Measurements from ENCODE around the gene LRRC45. TPM values are rescaled to one million over a fixed set of nuclear protein-coding genes. Genes with fewer than 3 reads are reported as not detected.

The LRRC45 gene
- total RNA-seq, 1 donor from 2014 or later = 14.3 TPM

- no peak for DNase-seq (ENCODE audit: low spot score in 2 of 2)
- FAIRE-seq = no peak
Measured at GRCh38 chr17:82059272-82060000, 36.3 kb downstream of the LRRC45 start.

GRCh38 chr17:82060001-82060380 lies 36.9 kb downstream of the LRRC45 start:
- FAIRE-seq (no peak), DNase-seq (ENCODE audit: low spot score in 2 of 2) (no peak)

- DNase-seq (ENCODE audit: low spot score in 2 of 2) = no peak
- FAIRE-seq = no peak
Measured at GRCh38 chr17:82060614-82061013, 37.5 kb downstream of the LRRC45 start.

- no peak for FAIRE-seq
- no peak for DNase-seq (ENCODE audit: low spot score in 2 of 2)
Measured at GRCh38 chr17:82061047-82061925, 38.2 kb downstream of the LRRC45 start.

- FAIRE-seq = no peak
- no peak for DNase-seq (ENCODE audit: low spot score in 2 of 2)
Measured at GRCh38 chr17:82062076-82062983, 39.2 kb downstream of the LRRC45 start.

- no peak for FAIRE-seq
Measured at GRCh38 chr17:82062984-82063368, 39.9 kb downstream of the LRRC45 start.

GRCh38 chr17:82063424-82064415 lies 40.6 kb downstream of the LRRC45 start:
- DNase-seq (ENCODE audit: low spot score in 2 of 2) = no peak
- no peak for FAIRE-seq

More at GRCh38 chr17:82062984-82063368, 39.9 kb downstream of the LRRC45 start:
- DNase-seq (ENCODE audit: low spot score in 2 of 2) = no peak

- FAIRE-seq (no peak), DNase-seq (ENCODE audit: low spot score in 2 of 2) (no peak)
Measured at GRCh38 chr17:82064433-82065192, 41.5 kb downstream of the LRRC45 start.

GRCh38 chr17:82065193-82065637 lies 42.1 kb downstream of the LRRC45 start:
- peak in 1 of 2 donors; percentile 53 for DNase-seq (ENCODE audit: low spot score in 2 of 2)

GRCh38 chr17:82065638-82066303 lies 42.7 kb downstream of the LRRC45 start, which contains the start of gene DUS1L:
DUS1L (minus strand) TSS chr17:82065804; CDS start chr17:82065059, 745 bp downstream.
- DNase-seq (ENCODE audit: low spot score in 2 of 2) (peak; percentile 95), FAIRE-seq (no peak)

More at GRCh38 chr17:82065193-82065637, 42.1 kb downstream of the LRRC45 start:
- no peak for FAIRE-seq

- no peak for FAIRE-seq
- DNase-seq (ENCODE audit: low spot score in 2 of 2) = no peak
Measured at GRCh38 chr17:82070611-82071010, 47.5 kb downstream of the LRRC45 start.

- DNase-seq (ENCODE audit: low spot score in 2 of 2) (no peak), FAIRE-seq (no peak)
Measured at GRCh38 chr17:82072827-82073226, 49.7 kb downstream of the LRRC45 start.

GRCh38 chr17:82073446-82073845 lies 50.3 kb downstream of the LRRC45 start:
- DNase-seq (ENCODE audit: low spot score in 2 of 2) = no peak
- no peak for FAIRE-seq

- DNase-seq (ENCODE audit: low spot score in 2 of 2) (no peak), FAIRE-seq (no peak)
Measured at GRCh38 chr17:82076018-82076784, 53.1 kb downstream of the LRRC45 start.

- DNase-seq (ENCODE audit: low spot score in 2 of 2) (no peak), FAIRE-seq (no peak)
Measured at GRCh38 chr17:82076785-82077591, 53.9 kb downstream of the LRRC45 start.

Measured in frontal cortex (tissue), 4 donors.